IMR-90 (cell line): Measurements from ENCODE around the gene CCDC27. TPM values are rescaled to one million over a fixed set of nuclear protein-coding genes. Genes with fewer than 3 reads are reported as not detected.

Experiments
- ATAC-seq: fragments of 200-7000 bp; cut with Tn5 transposase; 2 replicates; pipeline ENCODE4 v1.9.1; 2020; ENCODE audit warnings: low read depth, mild to moderate bottlenecking, moderate library complexity
- BruUV-seq: library from RNA; stranded (reverse); fragments of 400-500 nt; replicated peaks from 2 replicates; lab custom pipeline; 2021; lab: Mats Ljungman, UMichigan
- CTCF ChIA-PET: fragments of 300-600 bp; formaldehyde crosslinking; extraction: SDS; loops from one replicate; lab custom pipeline; 2021; ENCODE audit warnings: antibody characterized with exemption; lab: Yijun Ruan, JAX
- POLR2A ChIA-PET: fragments of 300-600 bp; sonication (Branson Sonifier 250); formaldehyde crosslinking; loops from one replicate; lab custom pipeline; 2022; ENCODE audit warnings: antibody characterized with exemption; ENCODE audit not compliant: unreplicated experiment; lab: Charles Lee
- DNase-seq: peaks from one replicate; pipeline ENCODE4 v3.0.0; 2013
- H2AFZ ChIP-seq: replicated peaks from 2 replicates; pipeline ENCODE3; 2013; ENCODE audit warnings: low read length, mild to moderate bottlenecking; ENCODE audit not compliant: poor library complexity
- H2AK5ac ChIP-seq: 2 replicates; pipeline ENCODE4 v1.6.1; 2013; ENCODE audit warnings: low read depth, low read length, inconsistent platforms
- H2AK9ac ChIP-seq: replicated peaks from 2 replicates; pipeline ENCODE3; 2013; ENCODE audit warnings: mild to moderate bottlenecking, low read depth, low read length, moderate library complexity; ENCODE audit not compliant: poor library complexity
- H2BK120ac ChIP-seq: 2 replicates; pipeline ENCODE4 v1.6.1; 2013; ENCODE audit warnings: low read depth, low read length, inconsistent platforms
- H2BK15ac ChIP-seq: 3 replicates; pipeline ENCODE4 v1.6.1; 2013; ENCODE audit warnings: low read depth, low read length, inconsistent platforms
- H2BK20ac ChIP-seq: 2 replicates; pipeline ENCODE4 v1.6.1; 2013; ENCODE audit warnings: low read depth, mild to moderate bottlenecking, inconsistent platforms, low read length, moderate library complexity
- H2BK5ac ChIP-seq: 2 replicates; pipeline ENCODE4 v1.6.1; 2013; ENCODE audit warnings: mild to moderate bottlenecking, low read depth, low read length, inconsistent platforms; ENCODE audit not compliant: poor library complexity, severe bottlenecking
- H3K14ac ChIP-seq: replicated peaks from 2 replicates; pipeline ENCODE4 v1.6.1; 2013; ENCODE audit warnings: low read depth, low read length, inconsistent platforms
- H3K18ac ChIP-seq: 2 replicates; pipeline ENCODE4 v1.6.1; 2013; ENCODE audit warnings: low read depth, low read length, control low read depth
- H3K23ac ChIP-seq: 2 replicates; pipeline ENCODE4 v1.6.1; 2013; ENCODE audit warnings: low read depth, low read length, inconsistent platforms
- H3K27ac ChIP-seq: 2 replicates; pipeline ENCODE4 v1.5.1; 2013; ENCODE audit warnings: mild to moderate bottlenecking, control low read depth, low read length; ENCODE audit not compliant: insufficient read depth
- H3K27me3 ChIP-seq: 2 replicates; pipeline ENCODE4 v1.6.1; 2013; ENCODE audit warnings: low read length; ENCODE audit not compliant: control insufficient read depth, insufficient read depth
- H3K36me3 ChIP-seq: 2 replicates; pipeline ENCODE4 v1.6.1; 2013; ENCODE audit warnings: low read length, mixed read lengths; ENCODE audit not compliant: control insufficient read depth, insufficient read depth
- H3K4ac ChIP-seq: 2 replicates; pipeline ENCODE4 v1.6.1; 2013; ENCODE audit warnings: low read depth, low read length, inconsistent platforms
- H3K4me1 ChIP-seq: 2 replicates; pipeline ENCODE4 v1.6.1; 2013; ENCODE audit warnings: low read length, mixed read lengths; ENCODE audit not compliant: control insufficient read depth, insufficient read depth
- H3K4me2 ChIP-seq: 2 replicates; pipeline ENCODE4 v1.6.1; 2013; ENCODE audit warnings: low read depth, mild to moderate bottlenecking, control low read depth, low read length, moderate library complexity
- H3K4me3 ChIP-seq: 2 replicates; pipeline ENCODE4 v1.5.1; 2013; ENCODE audit warnings: low read depth, mild to moderate bottlenecking, control low read depth, low read length, moderate library complexity; ENCODE audit not compliant: insufficient read depth
- H3K56ac ChIP-seq: 2 replicates; pipeline ENCODE4 v1.6.1; 2013; ENCODE audit warnings: low read length, inconsistent platforms; ENCODE audit not compliant: insufficient read depth; ENCODE audit errors: extremely low read depth
- H3K79me1 ChIP-seq, 2 experiments: 2 replicates each; pipeline ENCODE4 v1.6.1; 2013; ENCODE audit warnings: low read length in 2 of 2, inconsistent platforms in 1 of 2, low read depth in 1 of 2
- H3K9ac ChIP-seq: 2 replicates; pipeline ENCODE4 v1.6.1; 2013; ENCODE audit warnings: low read depth, low read length, control low read depth
- H3K9me1 ChIP-seq: 2 replicates; pipeline ENCODE4 v1.6.1; 2013; ENCODE audit warnings: low read length, inconsistent platforms; ENCODE audit not compliant: insufficient read depth
- H3K9me3 ChIP-seq: 2 replicates; pipeline ENCODE4 v1.6.1; 2013; ENCODE audit warnings: low read length; ENCODE audit not compliant: control insufficient read depth, insufficient read depth
- H4K20me1 ChIP-seq: 2 replicates; pipeline ENCODE4 v1.6.1; 2013; ENCODE audit warnings: low read length, inconsistent platforms; ENCODE audit not compliant: insufficient read depth
- H4K5ac ChIP-seq: 2 replicates; pipeline ENCODE4 v1.6.1; 2013; ENCODE audit warnings: mild to moderate bottlenecking, low read depth, low read length, control low read depth
- H4K8ac ChIP-seq, 2 experiments: 2 replicates each; pipeline ENCODE4 v1.6.1; 2013; ENCODE audit warnings: low read depth in 2 of 2, low read length in 2 of 2, control low read depth in 1 of 2, inconsistent platforms in 1 of 2
- H4K91ac ChIP-seq: 2 replicates; pipeline ENCODE4 v1.6.1; 2013; ENCODE audit warnings: low read depth, low read length, inconsistent platforms; ENCODE audit not compliant: insufficient read depth
- BHLHE40 ChIP-seq: fragments of 150-350 bp; IDR thresholded peaks from 2 replicates; pipeline ENCODE4 v1.6.1; 2016; ENCODE audit warnings: mild to moderate bottlenecking, low read depth, low read length
- CEBPB ChIP-seq: IDR thresholded peaks from 2 replicates; pipeline ENCODE4 v1.6.1; 2012; ENCODE audit warnings: low read depth, low read length, improper control_type of control experiment
- NFE2L2 ChIP-seq: fragments of 150-350 bp; IDR thresholded peaks from 2 replicates; pipeline ENCODE4 v1.6.1; 2016; ENCODE audit warnings: low read depth, mild to moderate bottlenecking, low read length
- POLR2A ChIP-seq: IDR thresholded peaks from 2 replicates; pipeline ENCODE4 v1.6.1; 2012; ENCODE audit warnings: mild to moderate bottlenecking, low read depth, low read length
- RFX5 ChIP-seq: IDR thresholded peaks from 2 replicates; pipeline ENCODE4 v1.8.0; 2012; ENCODE audit warnings: low read depth, mild to moderate bottlenecking, low read length, moderate library complexity
- SMC3 ChIP-seq: fragments of 150-350 bp; IDR thresholded peaks from 2 replicates; pipeline ENCODE4 v1.6.1; 2016; ENCODE audit warnings: low read depth, mild to moderate bottlenecking, antibody characterized with exemption, low read length, moderate library complexity
- USF2 ChIP-seq: fragments of 150-350 bp; IDR thresholded peaks from 2 replicates; pipeline ENCODE4 v1.6.1; 2017; ENCODE audit warnings: mild to moderate bottlenecking, antibody characterized with exemption, low read length, low read depth
- WGBS, 2 experiments: methylation state at CpG; one replicate each; pipeline versions ENCODE4 v1.1.5 to v1.1.7; 2013; ENCODE audit warnings: missing lambda C conversion rate in 2 of 2; ENCODE audit not compliant: insufficient read length in 1 of 2; ENCODE audit errors: extremely low coverage in 2 of 2; 5-methylcytosine and 5-hydroxymethylcytosine counted together
- dilution Hi-C: fragments of 300-500 bp; cut with HindIII; formaldehyde crosslinking; loops from one replicate; pipeline ENCODE4 v1.14.3; 2018; ENCODE audit warnings: low sequenced_read_pairs; ENCODE audit not compliant: unreplicated experiment
- in situ Hi-C: fragments of 300-500 bp; cut with MboI; formaldehyde crosslinking; loops from 3 replicates; pipeline ENCODE4 v1.14.3; 2019; ENCODE audit warnings: low sequenced_read_pairs, inconsistent platforms, mixed read lengths
- intact Hi-C: fragments of 100-400 bp; cut with micrococcal nuclease; formaldehyde crosslinking; loops from 2 replicates; pipeline ENCODE4 v1.10.0; 2022
- polyA plus RNA-seq, 3 experiments: library from polyadenylated mRNA; depleted of rRNA; stranded (reverse); fragments of >200 nt; gene quantifications; 2 replicates each; pipeline ENCODE4 v1.2.3, GENCODE V29; 2012; ENCODE audit warnings: low replicate concordance in 1 of 3
- total RNA-seq: library from RNA; depleted of rRNA; stranded (reverse); fragments of >200 nt; gene quantifications from 2 replicates; pipeline ENCODE4 v1.2.3, GENCODE V29; 2012

CCDC27 gene
- total and polyA plus RNA-seq, 2 of the 4 experiments (the other 2 are of a cell fraction), result not detected

DNA sequence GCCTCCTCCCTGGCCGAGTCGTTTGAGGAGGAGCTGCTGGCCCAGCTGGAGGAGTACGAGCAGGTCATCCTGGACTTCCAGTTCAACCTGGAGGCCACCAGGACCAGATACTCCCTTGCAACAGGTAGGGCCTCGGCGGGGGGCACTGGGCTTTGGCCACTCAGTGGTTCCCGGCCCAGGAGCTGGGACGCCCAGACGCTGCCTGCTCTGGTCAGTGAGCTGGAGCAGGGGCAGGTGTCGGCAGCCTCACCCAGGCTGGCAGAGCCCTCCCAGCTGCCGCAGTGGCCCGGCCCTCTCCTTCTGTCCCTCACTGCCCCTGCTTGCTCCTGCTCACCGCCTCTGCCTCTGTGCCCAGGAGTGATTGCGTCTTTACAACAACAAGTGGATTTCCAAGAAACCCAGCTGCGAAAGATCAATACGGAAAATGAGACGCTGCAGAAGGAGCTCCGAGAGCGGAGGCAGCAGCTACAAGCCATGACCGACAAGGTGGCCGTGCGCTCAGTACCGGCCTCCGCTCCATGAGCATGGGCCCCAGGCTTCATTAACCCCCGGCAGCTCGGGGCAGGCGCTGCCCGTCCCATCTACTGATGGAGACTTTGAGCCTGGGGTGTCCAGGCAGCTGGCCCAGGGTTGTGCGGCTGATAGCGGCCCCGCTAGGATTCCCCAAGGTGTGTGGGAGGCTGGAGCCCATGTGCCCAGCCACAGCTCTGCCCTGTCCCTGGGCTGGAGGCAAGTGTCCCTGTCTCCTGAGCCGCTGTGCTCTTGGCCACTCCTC is 11.3 kb downstream of the CCDC27 start:
- Histone ChIP-seq H2BK15ac (no peak overlapping the region), H2AK9ac (no peak overlapping the region), H3K56ac (no peak overlapping the region), H3K27ac (no peak overlapping the region), H3K79me1 (no peaks in the 10 kb centered on the region), H4K20me1 (no peaks in the 10 kb centered on the region), H2BK20ac (no peak overlapping the region), H3K4me2 (no peak overlapping the region), H3K36me3 (no peaks in the 10 kb centered on the region), H3K14ac (no peak overlapping the region), H4K91ac (no peak overlapping the region), H3K9ac (no peak overlapping the region), H2AFZ (no peak overlapping the region), H3K9me3 (peaks cover 2% of the 10 kb centered on the region), H4K8ac (no peak overlapping the region), H2AK5ac (no peak overlapping the region), H3K23ac (no peak overlapping the region), H3K27me3 (peaks cover 23% of the 10 kb centered on the region), H3K9me1 (no peaks in the 10 kb centered on the region), H4K5ac (no peak overlapping the region), H2BK5ac (no peak overlapping the region), H2BK120ac (no peak overlapping the region), H3K18ac (no peak overlapping the region), H3K4ac (no peak overlapping the region), H3K4me3 (no peak overlapping the region), H3K4me1 (no peaks in the 10 kb centered on the region)
- no peak for TF ChIP-seq USF2
- no peak for TF ChIP-seq RFX5
- no peak for TF ChIP-seq BHLHE40
- no peak for TF ChIP-seq SMC3
- no peak for TF ChIP-seq POLR2A
- no peak for TF ChIP-seq NFE2L2
- TF ChIP-seq CEBPB, result no peak
- DNase-seq, result no peak
- ChIA-PET CTCF (no interaction called here), POLR2A (no interaction called here)
- dilution Hi-C loops, result no loop called here
- no peak for ATAC-seq
- no TSS peak for BruUV-seq
- intact Hi-C loops, result no loop called here
- in situ Hi-C loops, result no loop called here
- 80% methylated on average over 17 of the region's 31 CpGs; no CpG with 5 or more reads in 1 of the 2 experiments for WGBS, 2 experiments
